ENCODE measurements around the gene XKR3.
"Not testable (repeated sequence)": the region's sequence is repeated elsewhere in the genome, so short reads cannot be mapped to it uniquely, and the experiment has no call there.

XKR3 gene

DNA sequence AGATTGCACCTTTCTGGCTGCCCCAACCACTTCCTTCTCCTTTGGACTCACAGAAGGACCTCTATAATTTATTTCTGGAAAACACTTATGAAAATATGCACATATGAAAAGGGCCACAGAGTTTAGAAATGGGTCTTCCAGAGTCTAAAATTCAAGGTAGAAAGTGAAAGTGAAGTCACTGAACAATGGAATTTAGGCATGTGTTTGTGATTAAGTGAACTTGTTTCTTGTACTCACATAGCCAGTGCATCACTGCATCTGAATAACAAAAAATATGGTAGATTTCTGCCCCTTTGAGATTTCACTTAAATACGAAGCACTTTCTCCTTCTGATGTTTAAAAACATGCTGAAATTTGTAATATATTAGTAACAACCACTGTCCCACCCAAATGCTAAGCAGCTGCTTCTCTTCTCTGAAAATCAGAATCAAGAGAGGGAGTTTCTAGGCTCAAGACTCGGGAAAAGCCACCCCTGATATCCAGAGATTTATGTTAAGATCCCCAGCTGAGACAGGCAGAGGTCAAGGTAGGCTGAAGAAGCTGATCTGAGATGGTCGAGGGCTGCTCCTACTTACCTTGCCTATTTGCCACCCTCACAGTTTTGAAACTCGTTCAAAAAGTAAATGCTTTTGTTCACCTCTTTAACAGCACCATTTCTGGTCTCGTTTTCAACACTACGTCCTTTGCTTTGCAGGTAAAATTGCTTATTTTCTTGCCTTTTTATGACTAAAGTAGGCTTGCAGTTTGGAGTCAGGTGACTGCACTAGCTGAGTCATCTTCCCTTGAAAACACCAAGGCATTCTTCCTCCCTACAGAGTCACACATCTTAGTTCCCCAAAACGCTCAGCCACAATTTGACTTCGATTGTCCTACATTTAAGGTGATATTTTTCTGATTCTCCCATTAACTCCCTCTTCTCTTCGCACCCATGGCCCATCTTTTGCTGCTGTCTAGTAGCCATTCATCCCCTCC is at the start of gene XKR3:
XKR3 (minus strand) TSS at position 696 of the 972 bp plus-strand sequence. CDS start 17,338 bp downstream, outside the sequence.
- DNase-seq = no peak

DNA sequence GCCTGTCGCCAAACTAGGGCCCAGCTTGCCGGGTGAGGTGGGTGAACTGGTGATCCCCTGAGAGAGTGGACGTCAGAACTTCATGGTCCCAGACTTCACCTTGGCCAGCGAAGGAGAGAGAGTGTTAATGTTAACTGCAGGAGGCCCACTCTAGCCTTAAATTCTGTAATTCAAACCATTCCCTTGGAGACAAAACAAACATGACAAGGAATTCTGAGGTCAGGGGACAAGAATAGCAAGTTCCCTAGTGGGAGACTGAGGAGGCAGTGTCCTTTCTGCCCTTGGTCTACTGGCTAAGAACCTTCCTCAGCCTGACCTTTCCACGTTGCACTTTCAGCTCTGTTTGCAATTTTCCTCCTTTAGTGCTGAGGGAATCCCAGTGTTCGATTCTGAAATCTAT is 44.4 kb upstream of the XKR3 start:
- not testable (repeated sequence) for DNase-seq

DNA sequence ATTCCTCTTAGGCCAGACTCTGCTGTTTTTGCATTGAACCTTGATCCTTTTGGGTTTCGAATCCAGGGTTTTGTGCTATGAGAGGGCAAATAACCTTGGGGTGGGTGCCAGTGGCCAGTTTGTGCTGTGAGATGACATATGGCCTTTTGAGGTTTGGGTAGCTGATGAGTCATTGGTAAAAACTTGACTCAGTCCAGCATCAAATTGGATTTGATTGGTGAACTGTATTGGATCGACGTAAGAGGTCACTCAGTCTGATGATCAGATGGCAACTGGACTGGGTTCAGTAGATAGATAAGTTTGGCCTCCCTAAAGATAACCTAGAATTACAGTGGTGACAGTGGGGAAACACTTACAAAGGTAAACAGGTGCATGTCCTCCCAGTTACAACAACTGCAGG is 41.0 kb upstream of the XKR3 start:
- no peak for DNase-seq

DNA sequence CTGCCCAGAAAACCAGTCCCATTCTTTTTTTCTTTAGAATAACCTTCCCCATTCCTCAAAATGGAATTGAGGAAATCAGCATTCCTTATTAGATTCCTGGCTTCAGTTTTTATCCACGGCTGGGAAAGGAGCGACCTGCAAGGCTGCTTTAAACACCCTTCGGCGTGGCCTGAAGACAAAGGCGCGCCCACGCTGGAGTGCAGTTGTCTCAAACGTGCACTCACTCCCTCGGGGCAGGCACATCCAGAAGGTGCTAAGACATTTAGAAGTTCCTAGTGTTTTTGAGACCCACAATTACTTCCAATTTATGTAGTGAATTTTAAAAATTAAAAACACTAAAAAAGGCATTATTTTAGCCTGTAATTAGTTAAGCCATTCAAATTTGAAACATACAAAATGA is 31.6 kb upstream of the XKR3 start:
- DNase-seq = not testable (repeated sequence)

DNA sequence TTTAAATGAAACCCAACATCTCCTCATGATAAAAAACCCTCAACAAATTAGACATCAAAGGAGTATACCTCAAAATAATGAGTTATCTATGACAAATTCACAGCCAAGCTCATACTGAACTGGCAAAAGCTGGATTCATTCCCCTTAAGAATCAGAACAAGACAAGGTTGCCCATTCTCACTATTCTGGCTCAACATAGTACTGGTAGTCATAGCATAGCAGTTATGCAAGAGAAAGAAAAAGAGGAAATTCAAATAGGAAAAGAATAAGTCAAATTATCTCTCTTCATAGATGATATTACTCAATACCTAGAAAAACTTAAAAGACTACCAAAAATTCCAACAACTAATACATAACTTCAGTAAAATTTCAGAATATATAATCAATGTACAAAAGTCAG is 29.4 kb upstream of the XKR3 start:
- DNase-seq = no peak

DNA sequence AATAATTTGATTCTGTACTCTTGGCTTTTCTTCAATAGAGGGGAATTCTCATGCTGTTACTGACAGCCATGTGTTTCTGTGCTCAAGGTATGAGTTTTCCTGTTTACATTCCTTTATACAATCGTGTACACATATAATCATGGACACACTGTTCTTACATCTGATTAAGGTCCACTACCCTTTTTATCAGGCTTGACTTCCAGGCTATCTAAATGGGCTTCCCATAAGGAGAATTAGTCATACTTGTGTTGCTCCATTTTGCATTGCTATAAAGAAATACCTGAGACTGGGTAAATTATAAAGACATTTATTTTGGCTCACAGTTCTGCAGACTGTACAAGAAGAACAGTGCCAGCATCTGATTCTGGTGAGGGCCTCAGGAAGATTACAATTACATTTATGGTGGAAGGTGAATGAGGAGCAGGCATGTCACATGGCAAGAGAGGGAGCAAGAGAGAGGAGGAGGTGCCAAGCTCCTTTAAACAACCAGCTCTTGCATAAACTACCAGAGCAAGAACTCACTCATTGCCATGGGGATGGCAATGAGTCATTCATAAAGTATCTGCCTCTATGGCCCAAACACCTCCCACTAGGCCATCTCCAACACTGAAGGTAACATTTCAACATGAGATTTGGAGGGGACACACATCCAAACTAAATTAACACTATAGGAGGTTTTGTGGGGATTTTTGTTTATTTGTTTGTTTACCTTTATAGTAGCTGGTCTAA is 26.2 kb upstream of the XKR3 start:
- DNase-seq = not testable (repeated sequence)

DNA sequence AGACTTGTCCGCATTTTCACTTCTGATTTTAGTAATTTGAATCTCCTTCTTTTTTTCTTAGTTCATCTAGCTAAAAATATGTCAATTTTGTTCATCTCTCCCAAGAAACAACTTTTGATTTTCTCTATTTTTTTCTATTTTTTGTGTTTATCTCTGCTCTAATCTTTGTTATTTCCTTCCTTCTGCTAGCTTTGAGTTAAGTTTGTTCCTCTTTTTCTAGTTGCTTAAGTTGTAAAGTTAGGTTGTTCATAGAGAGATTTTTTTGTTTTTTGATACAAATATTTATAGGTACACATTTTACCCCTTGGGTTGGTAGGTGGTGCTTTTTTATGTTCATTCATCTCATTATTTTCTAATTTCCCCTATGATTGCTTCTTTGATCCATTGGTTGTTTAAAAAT is 22.1 kb upstream of the XKR3 start:
- no peak for DNase-seq

DNA sequence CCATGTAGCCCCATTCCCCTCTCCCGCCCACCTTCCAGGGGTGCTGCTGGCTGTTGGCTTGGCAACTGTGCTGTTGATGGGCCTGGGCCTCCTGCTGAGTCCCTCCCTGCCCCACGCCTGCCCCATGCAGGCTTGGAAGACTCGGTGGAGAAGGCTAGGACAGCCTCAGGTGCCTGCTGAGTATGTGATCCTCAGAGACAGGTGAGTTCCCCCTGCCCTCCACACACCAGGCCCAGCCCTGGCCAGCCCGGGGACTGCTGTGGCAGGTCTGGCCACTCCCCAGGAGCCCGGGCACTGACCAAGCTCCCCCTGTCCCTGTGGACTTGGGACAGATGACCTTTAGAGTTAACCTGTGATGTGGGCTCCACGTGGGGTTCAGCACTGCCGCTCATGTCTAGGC is 20.7 kb upstream of the XKR3 start:
- no peak for DNase-seq

DNA sequence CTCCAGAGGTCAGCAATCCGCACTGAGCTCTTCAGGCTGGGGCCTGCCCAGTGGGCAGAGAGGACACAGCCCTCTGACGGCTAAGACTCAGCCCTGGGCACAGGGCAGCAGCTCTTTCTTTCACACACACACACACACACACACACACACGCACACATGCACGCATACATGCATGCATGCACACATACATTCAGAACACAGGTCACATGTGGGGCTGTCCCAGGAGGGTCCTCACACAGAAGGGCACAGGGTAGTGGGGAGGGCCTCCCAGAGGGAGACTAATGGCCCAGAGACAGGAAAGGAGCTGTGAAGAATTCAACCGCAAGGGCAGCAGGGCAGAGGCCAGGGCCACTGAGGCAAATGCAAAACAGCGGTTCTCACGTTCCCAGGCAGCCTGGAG is 20.3 kb upstream of the XKR3 start:
- DNase-seq = no peak

DNA sequence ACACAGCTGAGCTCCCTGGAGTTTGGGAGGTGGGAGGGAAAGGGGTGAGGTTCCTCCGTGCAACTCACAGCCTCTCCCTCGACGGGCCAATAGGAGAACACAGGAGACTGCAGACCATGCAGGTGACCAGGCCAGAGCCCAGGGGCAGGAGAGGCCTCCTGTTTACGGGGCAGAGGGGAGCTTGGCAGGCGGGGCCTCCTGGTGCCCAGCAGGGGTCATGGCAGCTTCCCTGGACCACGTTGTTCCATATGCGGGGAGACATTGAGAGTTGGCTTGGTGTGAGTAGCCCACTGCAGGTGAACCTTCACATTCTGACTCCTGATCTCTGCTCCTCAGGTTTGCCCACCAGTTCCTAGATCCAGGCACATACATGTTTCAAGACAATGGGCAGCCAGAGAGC is 19.3 kb upstream of the XKR3 start:
- no peak for DNase-seq

DNA sequence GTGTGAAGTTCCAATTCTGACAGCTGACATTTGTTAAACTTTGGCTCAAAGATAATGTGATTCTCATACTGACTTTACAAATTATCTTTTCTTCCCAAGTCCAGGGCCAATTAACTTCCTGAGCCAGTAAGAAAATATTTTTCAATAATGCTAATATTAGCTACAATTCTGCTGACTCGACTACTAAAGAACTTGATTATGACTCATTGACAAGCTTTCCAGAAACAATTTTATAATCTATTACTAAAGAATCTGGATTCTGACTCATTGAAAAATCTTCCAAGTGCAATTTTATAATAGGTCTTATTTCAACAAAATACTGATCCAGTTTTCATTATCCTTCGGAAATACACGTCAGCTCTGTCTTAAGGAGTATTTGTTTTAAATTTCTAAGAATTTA is 12.9 kb upstream of the XKR3 start:
- DNase-seq = no peak

DNA sequence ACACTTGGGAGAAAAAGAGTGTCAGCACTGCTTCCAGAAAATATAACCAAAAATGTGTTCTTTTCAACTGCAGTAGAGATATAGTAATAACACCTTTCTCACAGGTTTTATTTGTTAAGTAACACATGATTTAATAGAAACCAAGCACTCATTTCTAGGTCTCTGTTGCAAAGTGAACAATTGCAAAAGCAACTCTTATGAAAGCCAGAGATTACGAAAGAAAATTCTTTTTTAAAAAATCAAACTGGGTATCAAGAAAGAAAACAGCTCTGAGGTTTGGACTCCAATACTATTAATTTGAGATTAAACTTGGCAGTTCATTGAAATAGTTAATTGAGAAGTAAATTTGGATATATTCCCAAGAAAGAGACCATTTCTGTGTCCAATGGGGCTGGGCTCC is 9.8 kb upstream of the XKR3 start:
- DNase-seq = no peak

DNA sequence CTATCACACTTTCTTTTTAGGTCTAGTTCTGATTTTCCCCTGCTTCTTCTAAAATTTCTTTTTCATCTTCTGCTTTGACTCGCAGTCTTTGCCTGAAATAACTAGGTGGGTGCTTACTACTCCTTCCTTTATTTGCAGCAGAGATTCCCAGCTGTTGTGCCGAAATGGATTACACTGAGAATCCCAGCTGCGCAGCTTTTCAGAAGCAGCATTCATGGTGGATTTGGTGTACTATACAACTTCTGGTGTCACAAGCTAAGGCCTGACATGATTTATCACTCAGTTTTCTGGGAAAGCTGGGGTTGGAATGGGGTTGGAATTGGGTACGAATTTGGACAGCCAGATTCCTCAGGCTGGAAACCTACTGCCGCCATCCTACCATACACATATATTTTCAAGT is 6.0 kb upstream of the XKR3 start:
- DNase-seq = no peak

DNA sequence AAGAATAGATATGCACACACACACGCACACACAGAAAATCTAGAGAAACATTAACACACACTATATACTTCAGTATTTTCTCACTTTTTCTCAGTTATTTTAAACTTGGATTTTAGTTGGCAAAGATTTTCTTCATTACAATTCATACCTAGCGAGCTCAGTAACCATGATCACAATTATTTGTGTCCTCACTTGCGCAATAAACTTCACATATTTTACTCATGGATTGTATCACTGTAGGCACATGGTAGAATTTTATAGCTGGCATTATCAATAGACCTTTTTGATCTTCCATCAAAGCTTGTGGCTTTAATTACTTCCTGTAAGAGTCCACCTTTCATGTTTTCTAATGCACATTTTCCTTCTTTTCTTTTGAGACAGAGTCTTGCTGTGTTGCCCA is 4.8 kb upstream of the XKR3 start:
- DNase-seq = no peak

DNA sequence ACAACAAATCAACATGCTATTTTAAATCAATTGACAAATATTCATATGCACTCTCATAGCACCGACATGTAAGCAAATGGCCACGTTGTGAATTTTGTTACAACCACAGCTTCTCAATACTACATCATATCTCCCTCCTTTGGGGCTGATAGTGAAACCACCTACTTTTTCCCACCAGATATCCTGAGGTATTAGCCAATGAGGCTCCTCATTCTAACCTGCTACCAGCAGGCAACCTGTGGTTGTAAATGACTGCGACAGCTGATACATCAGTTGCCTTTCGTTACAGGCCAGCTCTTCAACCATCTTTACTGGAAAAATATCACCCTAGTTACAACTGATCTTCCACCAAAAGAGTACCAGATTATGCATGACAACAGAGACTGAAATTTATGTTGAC is 3.7 kb upstream of the XKR3 start:
- DNase-seq = no peak

DNA sequence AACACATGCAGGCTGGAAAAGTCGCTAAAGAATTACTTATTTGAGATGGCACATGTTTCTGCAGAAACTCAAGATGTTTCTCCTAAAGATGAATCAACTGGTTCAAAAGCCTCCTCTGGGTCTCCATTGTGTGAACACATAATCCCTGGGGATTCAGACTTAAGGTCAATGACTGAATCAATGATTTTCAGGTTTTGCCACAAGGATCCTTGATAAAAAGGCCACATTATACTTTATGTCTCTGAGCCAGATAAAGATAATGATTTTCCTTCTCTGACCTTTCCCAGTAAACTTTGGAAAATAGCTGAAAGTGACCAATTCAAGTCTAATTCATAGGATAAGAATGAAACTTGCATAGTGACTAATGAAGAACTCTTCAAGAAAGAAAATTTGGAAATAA is 2.3 kb upstream of the XKR3 start:
- no peak for DNase-seq

DNA sequence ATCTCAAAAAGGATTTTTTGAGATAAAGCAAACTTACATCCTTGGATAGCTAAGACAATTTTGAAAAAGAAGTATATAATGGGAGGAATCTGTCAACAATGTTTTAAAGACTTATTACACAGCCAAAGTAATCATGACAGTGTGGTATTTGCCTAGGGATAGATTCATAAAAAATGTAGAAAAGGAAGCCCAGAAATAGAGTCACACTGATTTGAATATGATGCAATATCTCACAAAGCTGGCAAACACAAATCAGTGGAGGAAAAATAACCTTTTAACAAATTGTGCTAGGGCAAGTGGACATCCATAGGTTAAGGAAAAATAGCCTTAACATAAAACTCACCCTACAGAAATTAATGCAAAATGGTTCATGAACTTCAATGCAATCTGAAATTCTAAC is 6.0 kb downstream of the XKR3 start:
- DNase-seq = no peak

DNA sequence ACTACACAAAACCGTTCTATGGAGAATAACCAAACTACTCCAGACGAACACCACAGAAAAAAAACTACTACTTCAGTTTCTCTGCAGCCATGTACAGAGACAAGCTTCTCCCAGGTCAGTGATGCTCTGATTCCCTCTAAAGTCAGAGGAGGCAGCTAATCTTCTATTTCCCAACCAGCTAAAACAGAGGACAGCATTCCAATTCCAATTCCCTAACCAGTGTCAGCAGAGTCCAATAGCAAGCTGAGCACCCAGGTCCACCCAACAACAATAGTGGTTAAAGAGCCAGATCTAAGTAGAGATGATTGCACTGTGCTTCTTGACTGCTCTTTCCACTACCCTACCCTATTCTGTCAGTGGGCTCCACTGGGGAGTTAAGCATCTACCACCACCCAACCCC is 6.7 kb downstream of the XKR3 start:
- no peak for DNase-seq

DNA sequence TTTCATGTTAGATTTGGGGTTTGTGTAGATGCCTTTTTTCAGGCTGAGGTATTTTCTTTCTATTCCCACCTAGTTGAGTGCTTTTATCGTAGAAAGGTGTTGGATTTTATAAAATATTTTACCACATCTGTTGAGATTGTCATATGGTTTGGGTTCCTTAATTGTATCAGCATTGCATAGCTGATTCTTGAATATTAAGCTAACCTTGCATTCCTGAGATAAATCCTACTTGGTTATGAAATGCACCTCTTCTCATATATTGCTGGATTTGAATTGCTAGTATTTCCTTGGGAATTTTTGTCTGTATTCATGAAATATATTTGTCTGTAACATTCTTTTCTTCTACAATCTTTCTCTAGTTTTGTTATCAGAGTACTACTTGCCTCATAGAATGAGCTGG is 10.1 kb downstream of the XKR3 start:
- DNase-seq = no peak

DNA sequence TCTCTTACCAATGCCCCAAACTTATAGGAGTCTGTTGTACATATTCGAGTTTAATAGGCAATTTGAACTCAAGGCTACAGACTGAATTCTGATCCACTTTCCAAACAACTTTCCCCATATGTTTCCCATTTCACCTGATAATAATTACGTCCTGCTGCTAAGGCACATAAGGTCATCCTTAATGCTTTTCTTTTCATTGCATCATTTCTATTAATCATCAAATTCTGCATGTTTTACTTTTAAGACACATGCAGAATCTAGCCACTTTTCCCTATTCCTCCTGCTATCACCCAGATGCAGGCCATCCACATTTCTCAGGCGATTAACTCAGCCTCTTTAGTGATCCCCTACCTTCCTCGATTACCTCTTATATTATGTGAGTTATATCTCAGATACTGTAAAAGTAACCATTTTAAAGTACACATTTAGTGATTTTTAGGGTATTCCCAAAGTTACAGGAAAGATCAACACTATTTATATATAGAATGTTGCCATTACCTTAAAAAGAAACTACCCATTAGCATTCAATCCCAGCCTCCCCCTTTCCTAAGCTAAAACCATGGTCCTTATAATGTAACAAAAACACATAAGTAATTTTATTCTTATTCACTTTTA is 14.9 kb downstream of the XKR3 start:
- DNase-seq = no peak

DNA sequence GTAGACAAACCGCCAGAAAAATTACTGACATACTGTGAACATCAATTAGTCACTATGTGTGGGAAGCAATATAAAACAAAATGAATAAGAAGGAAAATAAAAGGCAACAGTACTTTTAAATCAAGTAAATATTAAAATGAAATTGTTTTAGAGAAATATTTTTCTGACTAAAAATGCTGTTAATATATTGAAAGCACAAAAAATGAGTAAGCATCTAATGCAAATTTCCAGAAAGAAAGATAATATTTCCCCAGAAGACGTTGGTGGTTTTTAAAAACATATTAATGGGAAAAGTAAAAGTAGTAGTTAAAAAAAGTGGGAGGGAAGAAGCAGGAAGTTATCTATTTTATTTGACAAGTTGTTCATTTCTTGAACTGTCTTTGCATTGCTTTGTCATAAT is 16.5 kb downstream of the XKR3 start:
- DNase-seq = no peak

DNA sequence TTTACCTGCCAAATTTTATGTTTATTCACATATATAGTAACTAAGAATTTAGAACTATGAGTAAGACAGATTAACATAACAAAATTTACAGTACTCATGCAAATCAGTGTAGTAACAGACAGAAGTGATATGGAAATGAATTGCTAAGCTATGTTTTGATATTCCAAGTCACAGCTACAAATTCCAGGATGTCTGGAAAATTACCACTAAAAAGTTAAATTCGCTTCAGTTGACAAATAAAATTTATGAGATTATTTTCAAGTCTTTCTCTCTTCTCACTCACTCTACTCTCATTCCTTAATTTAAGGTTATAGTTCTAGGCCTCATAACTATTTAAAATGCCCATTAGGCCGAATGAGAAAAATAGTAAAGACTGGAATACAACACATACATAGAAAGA is 18.1 kb downstream of the XKR3 start:
- DNase-seq = no peak

DNA sequence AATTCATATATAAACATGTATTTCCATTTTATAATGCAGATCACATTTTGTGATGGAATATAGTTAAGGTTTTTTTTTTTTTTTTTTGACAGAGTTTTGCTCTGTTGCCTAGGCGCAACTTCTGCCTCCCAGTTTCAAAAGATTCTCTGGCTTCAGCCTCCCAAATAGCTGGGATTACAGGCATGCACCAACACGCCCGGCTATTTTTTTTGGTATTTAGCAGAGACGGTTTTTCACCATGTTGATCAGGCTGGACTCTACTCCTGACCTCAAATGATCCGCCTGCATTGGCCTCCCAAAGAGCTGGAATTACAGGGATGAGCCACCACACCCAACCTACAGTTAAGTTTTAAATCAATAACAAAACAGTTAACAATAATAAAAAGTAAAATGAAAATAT is 18.8 kb downstream of the XKR3 start:
- DNase-seq = no peak

DNA sequence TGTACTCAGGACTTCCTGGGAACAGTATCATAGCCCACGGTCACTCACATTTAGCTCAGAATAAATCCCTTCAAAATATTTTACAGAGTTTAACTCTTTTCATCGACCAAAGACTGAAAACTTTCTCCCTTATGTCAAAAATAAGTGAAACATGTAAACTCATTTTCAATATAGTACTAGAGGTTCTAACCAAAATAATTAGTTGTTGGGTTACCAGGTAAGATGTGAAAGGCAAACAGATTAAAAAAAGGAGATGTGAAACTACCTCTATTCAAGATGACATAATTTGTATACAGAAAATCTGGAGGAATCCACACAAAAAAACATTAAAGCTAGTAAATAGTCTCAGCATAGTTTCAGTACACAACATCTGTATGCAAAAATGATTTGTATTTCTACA is 20.3 kb downstream of the XKR3 start:
- DNase-seq = no peak
